ENCODE measurements around the gene TK1.

GRCh38 chr17:78166416-78166815 lies 20.4 kb downstream of the TK1 start:
- TF ChIP-seq, protein P1, sequence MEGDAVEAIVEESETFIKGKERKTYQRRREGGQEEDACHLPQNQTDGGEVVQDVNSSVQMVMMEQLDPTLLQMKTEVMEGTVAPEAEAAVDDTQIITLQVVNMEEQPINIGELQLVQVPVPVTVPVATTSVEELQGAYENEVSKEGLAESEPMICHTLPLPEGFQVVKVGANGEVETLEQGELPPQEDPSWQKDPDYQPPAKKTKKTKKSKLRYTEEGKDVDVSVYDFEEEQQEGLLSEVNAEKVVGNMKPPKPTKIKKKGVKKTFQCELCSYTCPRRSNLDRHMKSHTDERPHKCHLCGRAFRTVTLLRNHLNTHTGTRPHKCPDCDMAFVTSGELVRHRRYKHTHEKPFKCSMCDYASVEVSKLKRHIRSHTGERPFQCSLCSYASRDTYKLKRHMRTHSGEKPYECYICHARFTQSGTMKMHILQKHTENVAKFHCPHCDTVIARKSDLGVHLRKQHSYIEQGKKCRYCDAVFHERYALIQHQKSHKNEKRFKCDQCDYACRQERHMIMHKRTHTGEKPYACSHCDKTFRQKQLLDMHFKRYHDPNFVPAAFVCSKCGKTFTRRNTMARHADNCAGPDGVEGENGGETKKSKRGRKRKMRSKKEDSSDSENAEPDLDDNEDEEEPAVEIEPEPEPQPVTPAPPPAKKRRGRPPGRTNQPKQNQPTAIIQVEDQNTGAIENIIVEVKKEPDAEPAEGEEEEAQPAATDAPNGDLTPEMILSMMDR (IDR thresholded peaks at IDR 0.05): no peak
- TF ChIP-seq POLR2A (IDR thresholded peaks at IDR 0.05): no peak

All from esophagus squamous epithelium (tissue), 4 donors.